Panc1 (cell line): ENCODE measurements around the gene SLIT3. TPM values are rescaled to one million over a fixed set of nuclear protein-coding genes. Genes with fewer than 3 reads are reported as not detected.
A peak's percentile ranks its signal among the peaks of the same experiment; 100 is the strongest.

Experiments
- ATAC-seq: fragments of 200-7000 bp; cut with Tn5 transposase; 2 replicates; pipeline ENCODE4 v1.9.1; 2020; ENCODE audit warnings: mild to moderate bottlenecking, moderate library complexity
- BruUV-seq: library from RNA; stranded (reverse); fragments of 400-500 nt; replicated peaks from 2 replicates; lab custom pipeline; 2021; lab: Mats Ljungman, UMichigan
- CTCF ChIA-PET: fragments of 300-600 bp; sonication (Branson Sonifier 250); formaldehyde crosslinking; loops from one replicate; lab custom pipeline; 2022; ENCODE audit warnings: antibody characterized with exemption; lab: Charles Lee
- POLR2A ChIA-PET: fragments of 300-600 bp; sonication (Branson Sonifier 250); formaldehyde crosslinking; loops from one replicate; lab custom pipeline; 2022; ENCODE audit warnings: antibody characterized with exemption; lab: Charles Lee
- DNase-seq: peaks from one replicate; pipeline ENCODE4 v3.0.0-alpha.2; 2010; ENCODE audit warnings: low read depth, low spot score
- H3K27ac ChIP-seq: 2 replicates; pipeline ENCODE4 v1.5.1; 2011; ENCODE audit warnings: mild to moderate bottlenecking, low read length, inconsistent platforms
- H3K27me3 ChIP-seq: fragments of 200-500 bp; sonication (Bioruptor generic); 2 replicates; pipeline ENCODE4 v1.6.0; 2014; ENCODE audit warnings: low read length, inconsistent platforms; ENCODE audit not compliant: control insufficient read depth, insufficient read depth
- H3K36me3 ChIP-seq: fragments of 200-500 bp; sonication (Bioruptor generic); 2 replicates; pipeline ENCODE4 v1.5.1; 2014; ENCODE audit warnings: inconsistent platforms, mild to moderate bottlenecking, low read length, moderate library complexity; ENCODE audit not compliant: control insufficient read depth, insufficient read depth
- H3K4me1 ChIP-seq: 2 replicates; pipeline ENCODE4 v1.5.1; 2011; ENCODE audit warnings: inconsistent platforms, mild to moderate bottlenecking, low read length, moderate library complexity; ENCODE audit not compliant: control insufficient read depth, insufficient read depth
- H3K4me3 ChIP-seq, 2 experiments: 2 replicates each; pipeline ENCODE4 v1.5.1; 2011 to 2012; ENCODE audit warnings: low read depth in 2 of 2, low read length in 2 of 2, mild to moderate bottlenecking in 2 of 2, inconsistent platforms in 1 of 2, moderate library complexity in 1 of 2
- H3K9me3 ChIP-seq: fragments of 200-500 bp; sonication (Bioruptor generic); 2 replicates; pipeline ENCODE4 v1.5.1; 2014; ENCODE audit warnings: low read depth, mild to moderate bottlenecking, inconsistent platforms, low read length, moderate library complexity; ENCODE audit not compliant: control insufficient read depth, insufficient read depth
- POLR2AphosphoS5 ChIP-seq: IDR thresholded peaks from 2 replicates; pipeline ENCODE4 v1.6.1; 2012; ENCODE audit warnings: mild to moderate bottlenecking, low read depth, low read length, moderate library complexity
- SIN3A ChIP-seq: IDR thresholded peaks from 2 replicates; pipeline ENCODE4 v1.6.1; 2012; ENCODE audit warnings: low read depth, mild to moderate bottlenecking, low read length, moderate library complexity, borderline replicate concordance; ENCODE audit not compliant: insufficient read depth
- TCF7L2 ChIP-seq: IDR thresholded peaks from 2 replicates; pipeline ENCODE4 v1.6.1; 2011; ENCODE audit warnings: mild to moderate bottlenecking, low read depth, low read length, inconsistent platforms
- in situ Hi-C: cut with HindIII; loops from 2 replicates; pipeline ENCODE4 v1.10.0; 2016; ENCODE audit warnings: low sequenced_read_pairs, low pct_unique_long_range_greater_than_20kb
- intact Hi-C: fragments of 100-400 bp; cut with micrococcal nuclease; formaldehyde crosslinking; loops from one replicate; pipeline ENCODE4 v1.10.0; 2022; ENCODE audit not compliant: unreplicated experiment
- total RNA-seq: library from RNA; stranded (reverse); gene quantifications from one replicate; pipeline ENCODE4 v1.2.1, GENCODE V29; 2021; ENCODE audit not compliant: unreplicated experiment
- TF ChIP-seq, protein P1 (sequence below), 2 experiments: IDR thresholded peaks; 2 replicates each; pipeline ENCODE4 v1.6.1; 2011 to 2012; ENCODE audit warnings: low read depth in 2 of 2, control low read depth in 1 of 2, low read length in 1 of 2, mild to moderate bottlenecking in 1 of 2, moderate library complexity in 1 of 2; ENCODE audit not compliant: insufficient read depth in 1 of 2
- TF ChIP-seq, protein P2 (sequence below): fragments of 450-650 bp; IDR thresholded peaks from 2 replicates; pipeline ENCODE4 v1.5.1; 2017; ENCODE audit warnings: mild to moderate bottlenecking

Gene SLIT3
- total RNA-seq, 1 experiment from 2014 or later, result 26.4 TPM

DNA sequence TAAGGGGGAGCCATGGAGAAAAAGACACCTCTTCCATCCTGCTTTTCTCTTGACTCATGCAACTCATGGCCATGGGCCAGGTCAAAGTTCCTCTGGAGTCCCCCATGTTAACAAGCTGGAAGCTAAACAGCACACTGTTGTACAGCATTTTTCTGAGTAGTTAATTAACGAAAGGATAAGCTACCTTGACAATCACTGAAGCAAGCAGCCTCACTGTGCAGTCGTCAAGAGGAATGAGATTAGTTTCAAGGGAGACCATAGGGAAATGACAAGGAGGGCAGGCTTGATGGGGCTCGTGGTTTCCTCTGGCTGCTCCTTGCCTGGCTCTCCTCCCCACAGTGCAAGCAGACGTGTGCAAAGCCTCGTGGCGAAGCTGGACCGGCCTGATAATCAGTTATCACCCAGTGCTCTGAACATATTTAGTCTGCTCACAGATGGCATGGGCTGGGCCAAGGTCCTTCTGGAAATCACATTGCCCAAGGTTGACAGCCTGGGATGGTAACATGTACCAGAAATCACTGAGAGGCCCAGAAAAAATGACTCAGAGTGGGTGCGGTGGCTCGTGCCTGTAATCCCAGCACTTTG lies 209.5 kb downstream of the SLIT3 start:
- no peak for DNase-seq
- Histone ChIP-seq H3K9me3 (no peaks in the 10 kb centered on the region), H3K4me1 (no peaks in the 10 kb centered on the region), H3K27me3 (no peaks in the 10 kb centered on the region), H3K4me3 (no peak overlapping the region), H3K36me3 (no peaks in the 10 kb centered on the region), H3K27ac (no peak overlapping the region)
- intact Hi-C loops, result no loop called here
- POLR2A ChIA-PET, result no interaction called here
- ATAC-seq, result no peak
- CTCF ChIA-PET, result no interaction called here
- TF ChIP-seq, protein P1, sequence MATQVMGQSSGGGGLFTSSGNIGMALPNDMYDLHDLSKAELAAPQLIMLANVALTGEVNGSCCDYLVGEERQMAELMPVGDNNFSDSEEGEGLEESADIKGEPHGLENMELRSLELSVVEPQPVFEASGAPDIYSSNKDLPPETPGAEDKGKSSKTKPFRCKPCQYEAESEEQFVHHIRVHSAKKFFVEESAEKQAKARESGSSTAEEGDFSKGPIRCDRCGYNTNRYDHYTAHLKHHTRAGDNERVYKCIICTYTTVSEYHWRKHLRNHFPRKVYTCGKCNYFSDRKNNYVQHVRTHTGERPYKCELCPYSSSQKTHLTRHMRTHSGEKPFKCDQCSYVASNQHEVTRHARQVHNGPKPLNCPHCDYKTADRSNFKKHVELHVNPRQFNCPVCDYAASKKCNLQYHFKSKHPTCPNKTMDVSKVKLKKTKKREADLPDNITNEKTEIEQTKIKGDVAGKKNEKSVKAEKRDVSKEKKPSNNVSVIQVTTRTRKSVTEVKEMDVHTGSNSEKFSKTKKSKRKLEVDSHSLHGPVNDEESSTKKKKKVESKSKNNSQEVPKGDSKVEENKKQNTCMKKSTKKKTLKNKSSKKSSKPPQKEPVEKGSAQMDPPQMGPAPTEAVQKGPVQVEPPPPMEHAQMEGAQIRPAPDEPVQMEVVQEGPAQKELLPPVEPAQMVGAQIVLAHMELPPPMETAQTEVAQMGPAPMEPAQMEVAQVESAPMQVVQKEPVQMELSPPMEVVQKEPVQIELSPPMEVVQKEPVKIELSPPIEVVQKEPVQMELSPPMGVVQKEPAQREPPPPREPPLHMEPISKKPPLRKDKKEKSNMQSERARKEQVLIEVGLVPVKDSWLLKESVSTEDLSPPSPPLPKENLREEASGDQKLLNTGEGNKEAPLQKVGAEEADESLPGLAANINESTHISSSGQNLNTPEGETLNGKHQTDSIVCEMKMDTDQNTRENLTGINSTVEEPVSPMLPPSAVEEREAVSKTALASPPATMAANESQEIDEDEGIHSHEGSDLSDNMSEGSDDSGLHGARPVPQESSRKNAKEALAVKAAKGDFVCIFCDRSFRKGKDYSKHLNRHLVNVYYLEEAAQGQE (IDR thresholded peaks at IDR 0.05; ENCODE audit: insufficient read depth in 1 of 2, low read depth in 2 of 2, low read length in 1 of 2), result no peak
- no peak for TF ChIP-seq SIN3A
- no peak for TF ChIP-seq POLR2AphosphoS5
- no TSS peak for BruUV-seq
- in situ Hi-C loops, result no loop called here

DNA sequence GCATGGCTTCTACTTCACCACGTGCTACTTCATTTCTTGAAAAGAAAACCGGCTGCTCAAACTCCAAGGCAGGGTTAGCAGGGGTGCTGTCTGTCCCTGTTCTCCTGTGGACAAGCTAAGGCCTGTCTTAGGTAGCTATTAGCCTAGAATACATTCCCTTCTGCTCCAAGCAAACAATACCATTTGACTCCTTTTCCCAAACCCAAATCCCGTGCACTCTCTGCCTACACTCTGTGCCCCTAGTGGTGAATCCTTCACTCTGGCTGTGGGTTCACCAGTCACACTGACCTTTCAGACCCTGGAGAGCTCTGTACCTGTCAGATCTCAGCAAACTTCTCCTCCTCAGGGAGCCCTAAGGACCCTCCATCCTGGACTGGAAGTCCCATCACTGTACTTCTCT lies 211.6 kb downstream of the SLIT3 start:
- no peaks in the 10 kb centered on the region for H3K9me3 ChIP-seq
- intact Hi-C loops (no loop called here), in situ Hi-C loops (no loop called here)
- DNase-seq (no peak), ATAC-seq (0 out of 2 replicates have a peak, but pooled peaks have one; percentile 34)
- no peaks in the 10 kb centered on the region for H3K4me1 ChIP-seq
- ChIA-PET POLR2A (no interaction called here), CTCF (interaction anchor here (0.6 kb wide), 1 partner anchor 479 kb away, joined by 3 read pairs; no protein-coding TSS in a partner anchor)
- TF ChIP-seq, protein P2, sequence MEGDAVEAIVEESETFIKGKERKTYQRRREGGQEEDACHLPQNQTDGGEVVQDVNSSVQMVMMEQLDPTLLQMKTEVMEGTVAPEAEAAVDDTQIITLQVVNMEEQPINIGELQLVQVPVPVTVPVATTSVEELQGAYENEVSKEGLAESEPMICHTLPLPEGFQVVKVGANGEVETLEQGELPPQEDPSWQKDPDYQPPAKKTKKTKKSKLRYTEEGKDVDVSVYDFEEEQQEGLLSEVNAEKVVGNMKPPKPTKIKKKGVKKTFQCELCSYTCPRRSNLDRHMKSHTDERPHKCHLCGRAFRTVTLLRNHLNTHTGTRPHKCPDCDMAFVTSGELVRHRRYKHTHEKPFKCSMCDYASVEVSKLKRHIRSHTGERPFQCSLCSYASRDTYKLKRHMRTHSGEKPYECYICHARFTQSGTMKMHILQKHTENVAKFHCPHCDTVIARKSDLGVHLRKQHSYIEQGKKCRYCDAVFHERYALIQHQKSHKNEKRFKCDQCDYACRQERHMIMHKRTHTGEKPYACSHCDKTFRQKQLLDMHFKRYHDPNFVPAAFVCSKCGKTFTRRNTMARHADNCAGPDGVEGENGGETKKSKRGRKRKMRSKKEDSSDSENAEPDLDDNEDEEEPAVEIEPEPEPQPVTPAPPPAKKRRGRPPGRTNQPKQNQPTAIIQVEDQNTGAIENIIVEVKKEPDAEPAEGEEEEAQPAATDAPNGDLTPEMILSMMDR, result peak; percentile 32; the same call in 1 of the 2 replicates
- no peak for TF ChIP-seq TCF7L2
- H3K4me3 ChIP-seq, result no peak overlapping the region
- H3K27ac ChIP-seq, result no peak overlapping the region
- no peaks in the 10 kb centered on the region for H3K27me3 ChIP-seq
- H3K36me3 ChIP-seq, result no peaks in the 10 kb centered on the region
- no TSS peak for BruUV-seq

DNA sequence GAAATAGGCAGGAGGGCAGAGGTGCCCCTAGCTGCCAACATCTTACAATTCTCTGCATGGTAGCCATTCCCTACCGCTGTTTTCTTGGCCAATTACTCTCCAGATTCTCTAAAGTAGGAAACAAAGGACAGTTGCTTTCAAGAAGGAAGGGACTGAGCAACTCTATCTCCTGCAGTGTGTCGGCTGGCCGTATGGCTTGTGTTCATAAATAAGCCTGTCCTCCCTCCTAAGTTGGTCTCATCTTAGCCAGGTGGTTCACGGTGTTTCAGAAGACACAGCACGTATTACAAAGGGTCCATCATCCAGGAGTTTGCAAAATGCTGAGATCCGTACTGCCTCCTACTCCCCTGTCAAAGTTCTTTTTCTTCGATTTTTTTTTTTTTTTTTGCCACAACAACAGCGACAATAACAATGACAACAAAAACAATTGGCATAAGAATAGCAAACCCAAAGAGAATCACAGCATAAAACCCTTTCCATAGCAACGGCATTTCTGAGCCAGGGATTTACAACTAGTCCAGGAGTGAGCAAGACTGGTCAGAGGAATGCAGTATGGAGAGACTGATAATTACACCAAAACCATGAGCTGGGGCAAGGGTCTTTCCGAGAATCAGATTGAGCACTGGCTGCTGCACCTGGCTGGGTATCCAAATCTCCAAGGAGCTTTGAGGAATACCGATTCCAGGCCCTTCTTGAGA lies 212.8 kb downstream of the SLIT3 start:
- Histone ChIP-seq H3K4me1 (no peaks in the 10 kb centered on the region), H3K36me3 (no peaks in the 10 kb centered on the region), H3K27ac (no peak overlapping the region), H3K4me3 (no peak overlapping the region), H3K27me3 (no peaks in the 10 kb centered on the region), H3K9me3 (no peaks in the 10 kb centered on the region)
- in situ Hi-C loops, result no loop called here
- DNase-seq, result no peak
- ChIA-PET CTCF (no interaction called here), POLR2A (no interaction called here)
- intact Hi-C loops, result no loop called here
- no peak for ATAC-seq
- no TSS peak for BruUV-seq
- TF ChIP-seq SIN3A (no peak), POLR2AphosphoS5 (no peak), TCF7L2 (no peak)
- TF ChIP-seq, protein P1 (IDR thresholded peaks at IDR 0.05; ENCODE audit: insufficient read depth in 1 of 2, low read depth in 2 of 2, low read length in 1 of 2), result no peak
- TF ChIP-seq, protein P2, result 0 out of 2 replicates have a peak, but pooled peaks have one; percentile 8
